Upper lobe of right lung (tissue), 1 donor: ENCODE measurements around the gene TMEM52. TPM values are rescaled to one million over a fixed set of nuclear protein-coding genes. Genes with fewer than 3 reads are reported as not detected.

Experiments
- ATAC-seq: fragments of 200-7000 bp; cut with Tn5 transposase; one replicate; pipeline ENCODE4 v1.9.1; 2020; ENCODE audit warnings: mild to moderate bottlenecking, moderate library complexity
- DNase-seq: peaks from one replicate; pipeline ENCODE4 v3.0.0-alpha.2; 2020
- H3K27ac ChIP-seq: fragments of 200-600 bp; one replicate; pipeline ENCODE4 v1.8.0; 2022
- H3K27me3 ChIP-seq: fragments of 200-600 bp; one replicate; pipeline ENCODE4 v1.8.0; 2022; ENCODE audit warnings: mild to moderate bottlenecking
- H3K36me3 ChIP-seq: fragments of 200-600 bp; one replicate; pipeline ENCODE4 v1.8.0; 2022
- H3K4me1 ChIP-seq: fragments of 200-600 bp; one replicate; pipeline ENCODE4 v1.8.0; 2022
- H3K4me3 ChIP-seq: fragments of 200-600 bp; one replicate; pipeline ENCODE4 v1.8.0; 2022; ENCODE audit warnings: mild to moderate bottlenecking
- H3K9me3 ChIP-seq: fragments of 200-600 bp; one replicate; pipeline ENCODE4 v1.8.0; 2022
- CTCF ChIP-seq: fragments of 200-600 bp; IDR thresholded peaks from one replicate; pipeline ENCODE4 v1.8.0; 2022; ENCODE audit warnings: antibody characterized with exemption
- intact Hi-C: fragments of 100-400 bp; cut with DNase I; formaldehyde crosslinking; loops from one replicate; pipeline ENCODE4 v1.11.0; 2022
- total RNA-seq: library from RNA; stranded (reverse); fragmentation: NEBNext Ultra II Directional; extraction: Animal tissue kit (Norgen Biotek cat#: 25700); gene quantifications from one replicate; pipeline ENCODE4 v1.2.1, GENCODE V29; 2021
- donor health status: DM: no; HTN: yes; CAD: no; lungs with severe emphysema.

Gene TMEM52
- total RNA-seq, 1 donor from 2014 or later, result 1.5 TPM

GRCh38 chr1:1955621-1956094 lies 36.6 kb upstream of the TMEM52 start:
- ATAC-seq, result peak; percentile 6
- H3K27ac ChIP-seq, result no peak overlapping the region
- TF ChIP-seq CTCF, result no peak
- peaks cover 6% of the 10 kb centered on the region for H3K27me3 ChIP-seq
- intact Hi-C loops, result no loop called here
- peak; percentile 63 for DNase-seq
- no peaks in the 10 kb centered on the region for H3K36me3 ChIP-seq
- no peaks in the 10 kb centered on the region for H3K4me1 ChIP-seq
- H3K9me3 ChIP-seq, result no peaks in the 10 kb centered on the region
- H3K4me3 ChIP-seq, result no peak overlapping the region

- DNase-seq, result no peak
- H3K27ac ChIP-seq, result no peak overlapping the region
- peak; percentile 5 for TF ChIP-seq CTCF
- no peak overlapping the region for H3K4me3 ChIP-seq
- no peak for ATAC-seq
- no peaks in the 10 kb centered on the region for H3K4me1 ChIP-seq
- H3K9me3 ChIP-seq, result no peaks in the 10 kb centered on the region
- intact Hi-C loops, result no loop called here
- no peaks in the 10 kb centered on the region for H3K27me3 ChIP-seq
- H3K36me3 ChIP-seq, result no peaks in the 10 kb centered on the region
Observed at GRCh38 chr1:1954831-1955441, 35.9 kb upstream of the TMEM52 start.

- Histone ChIP-seq H3K27me3 (no peaks in the 10 kb centered on the region), H3K9me3 (no peaks in the 10 kb centered on the region), H3K4me3 (no peak overlapping the region), H3K27ac (no peak overlapping the region), H3K4me1 (no peaks in the 10 kb centered on the region), H3K36me3 (no peaks in the 10 kb centered on the region)
- intact Hi-C loops, result no loop called here
- DNase-seq (no peak), ATAC-seq (no peak)
- no peak for TF ChIP-seq CTCF
Observed at GRCh38 chr1:1954015-1954414, 34.9 kb upstream of the TMEM52 start.

- DNase-seq (no peak), ATAC-seq (no peak)
- Histone ChIP-seq H3K27ac (no peak overlapping the region), H3K36me3 (no peaks in the 10 kb centered on the region), H3K27me3 (no peaks in the 10 kb centered on the region), H3K4me3 (no peak overlapping the region), H3K9me3 (no peaks in the 10 kb centered on the region), H3K4me1 (peaks cover 7% of the 10 kb centered on the region)
- TF ChIP-seq CTCF, result no peak
- intact Hi-C loops, result no loop called here
Observed at GRCh38 chr1:1950940-1951339, 31.9 kb upstream of the TMEM52 start.

- no peak overlapping the region for H3K27ac ChIP-seq
- no peak for ATAC-seq
- no peaks in the 10 kb centered on the region for H3K36me3 ChIP-seq
- no peaks in the 10 kb centered on the region for H3K9me3 ChIP-seq
- intact Hi-C loops, result no loop called here
- no peak overlapping the region for H3K4me3 ChIP-seq
- peaks cover 7% of the 10 kb centered on the region for H3K4me1 ChIP-seq
- DNase-seq, result no peak
- H3K27me3 ChIP-seq, result no peaks in the 10 kb centered on the region
- no peak for TF ChIP-seq CTCF
Observed at GRCh38 chr1:1948783-1949182, 29.7 kb upstream of the TMEM52 start.

- H3K36me3 ChIP-seq, result no peaks in the 10 kb centered on the region
- H3K27me3 ChIP-seq, result peaks cover 5% of the 10 kb centered on the region
- peaks cover 7% of the 10 kb centered on the region for H3K4me1 ChIP-seq
- no peaks in the 10 kb centered on the region for H3K9me3 ChIP-seq
- H3K27ac ChIP-seq, result no peak overlapping the region
- no peak overlapping the region for H3K4me3 ChIP-seq
- intact Hi-C loops, result no loop called here
- peak; percentile 11 for ATAC-seq
- DNase-seq, result no peak
- no peak for TF ChIP-seq CTCF
Observed at GRCh38 chr1:1947493-1947892, 28.4 kb upstream of the TMEM52 start.
